Lower leg skin (tissue), 4 donors: ENCODE data around the gene TGFBI. TPM values are rescaled to one million over a fixed set of nuclear protein-coding genes. Genes with fewer than 3 reads are reported as not detected.

Source experiments
- DNase-seq, 2 donors: peaks; one replicate each; pipeline ENCODE4 v3.0.0-alpha.2; 2019; ENCODE audit warnings: low spot score in 2 of 2
- H3K4me3 ChIP-seq: fragments of 200-600 bp; sonication (generic); 2 replicates; pipeline ENCODE4 v1.5.1; 2017; ENCODE audit warnings: mild to moderate bottlenecking, low read depth; ENCODE audit not compliant: poor library complexity, severe bottlenecking
- CTCF ChIP-seq, 3 donors: fragments of 450-650 bp; IDR thresholded peaks; one replicate each; pipeline ENCODE4 v1.5.1; 2016; ENCODE audit warnings: antibody characterized with exemption in 3 of 3, mild to moderate bottlenecking in 3 of 3, moderate library complexity in 2 of 3
- POLR2A ChIP-seq, 2 donors: fragments of 450-650 bp; IDR thresholded peaks; one replicate each; pipeline ENCODE4 v1.6.1; 2016 to 2017; ENCODE audit warnings: antibody characterized with exemption in 2 of 2, mild to moderate bottlenecking in 1 of 2, moderate library complexity in 1 of 2
- WGBS, 2 donors: methylation state at CpG; one replicate each; pipeline ENCODE4 v1.1.5; 2018; 5-methylcytosine and 5-hydroxymethylcytosine counted together
- intact Hi-C: fragments of 100-400 bp; cut with DNase I; formaldehyde crosslinking; loops from one replicate; pipeline ENCODE4 v1.15.0; 2023; ENCODE audit warnings: low total_unique reads
- total RNA-seq, 4 donors: library from RNA; depleted of rRNA; stranded (reverse); fragments of >200 nt; gene quantifications; one replicate each; pipeline ENCODE4 v1.1.0, GENCODE V29; 2016

TGFBI gene
- total RNA-seq, 4 donors from 2014 or later = 312 to 829 (median 484) TPM

GRCh38 chr5:136037001-136037705 lies 8.4 kb downstream of the TGFBI start:
- no peak overlapping the region for H3K4me3 ChIP-seq
- TF ChIP-seq POLR2A (IDR thresholded peaks at IDR 0.05) = no peak
- no peak for TF ChIP-seq CTCF (IDR thresholded peaks at IDR 0.05)
- no peak for DNase-seq
- 36 to 46% methylated on average over 10 of the region's 10 CpGs for WGBS, 2 donors
- intact Hi-C loops = no loop called here

GRCh38 chr5:136038635-136039034 lies 9.8 kb downstream of the TGFBI start:
- DNase-seq = no peak
- H3K4me3 ChIP-seq = no peak overlapping the region
- intact Hi-C loops = no loop called here
- TF ChIP-seq POLR2A (IDR thresholded peaks at IDR 0.05) (no peak), CTCF (IDR thresholded peaks at IDR 0.05) (no peak)
- 83 to 87% methylated on average over 4 of the region's 4 CpGs for WGBS, 2 donors

- DNase-seq = no peak
- H3K4me3 ChIP-seq = no peak overlapping the region
- intact Hi-C loops = no loop called here
- WGBS, 2 donors = 90 to 100% methylated on average over 2 of the region's 2 CpGs
- TF ChIP-seq POLR2A (IDR thresholded peaks at IDR 0.05) (no peak), CTCF (IDR thresholded peaks at IDR 0.05) (no peak)
Measured at GRCh38 chr5:136039202-136039601, 10.4 kb downstream of the TGFBI start.

- no peak for TF ChIP-seq POLR2A (IDR thresholded peaks at IDR 0.05)
- TF ChIP-seq CTCF (IDR thresholded peaks at IDR 0.05) = no peak
- intact Hi-C loops = no loop called here
- 55 to 59% methylated on average over 3 to 4 of the region's 4 CpGs for WGBS, 2 donors
- no peak for DNase-seq
- H3K4me3 ChIP-seq = no peak overlapping the region
Measured at GRCh38 chr5:136040746-136041415, 12.1 kb downstream of the TGFBI start.

- H3K4me3 ChIP-seq = no peak overlapping the region
- 72 to 79% methylated on average over 1 of the region's 1 CpG for WGBS, 2 donors
- no peak for DNase-seq
- TF ChIP-seq POLR2A (IDR thresholded peaks at IDR 0.05) (no peak), CTCF (IDR thresholded peaks at IDR 0.05) (no peak)
- intact Hi-C loops = no loop called here
Measured at GRCh38 chr5:136042156-136042555, 13.4 kb downstream of the TGFBI start.
